Urothelium cell line (cell line): ENCODE data around the gene BMP7.
A peak's percentile ranks its signal among the peaks of the same experiment; 100 is the strongest.
"Not testable (repeated sequence)": the region's sequence is repeated elsewhere in the genome, so short reads cannot be mapped to it uniquely, and the experiment has no call there.

Experiments
- DNase-seq: peaks from one replicate; pipeline ENCODE4 v3.0.0; 2011; ENCODE audit warnings: low spot score, mixed read lengths
- FAIRE-seq: peaks from 2 replicates; lab custom pipeline; 2011; peaks lifted over from hg19 to GRCh38; lab: Jason Lieb, UNC

BMP7 gene

DNA sequence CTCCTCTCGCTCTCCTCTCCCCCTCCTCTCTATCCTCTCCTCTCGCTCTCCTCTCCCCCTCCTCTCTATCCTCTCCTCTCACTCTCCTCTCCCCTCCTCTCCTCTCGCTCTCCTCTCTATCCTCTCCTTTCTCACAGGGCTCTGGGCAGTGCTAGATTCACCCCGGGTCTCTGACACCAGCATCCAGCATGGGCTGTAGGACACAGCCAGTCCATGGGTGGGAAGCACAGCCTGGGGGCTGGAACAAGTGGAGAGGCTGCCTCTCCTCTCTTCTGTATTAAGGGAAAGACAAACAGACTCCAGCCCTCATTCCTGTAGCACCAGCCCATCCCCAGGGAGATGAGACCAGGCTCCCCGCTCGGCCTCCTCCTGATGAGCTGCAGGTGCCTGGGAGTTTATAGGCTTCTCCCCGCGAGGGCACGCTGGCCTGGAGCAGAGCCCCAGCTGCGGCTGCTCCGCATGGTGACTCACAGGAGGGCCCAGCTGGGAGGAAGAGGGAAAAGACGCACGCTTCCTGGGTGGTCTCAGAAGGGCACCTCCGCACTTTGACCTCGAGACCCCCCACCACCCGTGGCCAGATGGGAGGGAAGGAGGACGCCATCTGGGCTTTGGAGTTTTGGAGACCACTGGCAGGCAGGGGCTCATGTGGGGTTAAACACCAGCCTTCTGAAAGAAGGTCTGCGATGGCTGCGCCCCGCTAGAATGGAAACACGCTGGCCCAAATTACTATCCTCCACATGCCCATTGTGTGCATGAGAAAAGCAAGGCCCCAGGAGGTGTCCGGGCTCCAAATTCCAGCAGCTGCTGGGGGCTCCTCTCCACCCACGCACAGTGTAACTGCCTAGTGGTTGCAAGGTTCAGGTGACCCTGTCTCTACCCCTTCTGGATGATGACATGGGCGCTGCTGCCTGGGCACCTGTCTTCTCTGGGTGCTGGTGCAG, 68.0 kb downstream of the BMP7 start:
- DNase-seq (peak; percentile 96), FAIRE-seq (peak; percentile 95)

DNA sequence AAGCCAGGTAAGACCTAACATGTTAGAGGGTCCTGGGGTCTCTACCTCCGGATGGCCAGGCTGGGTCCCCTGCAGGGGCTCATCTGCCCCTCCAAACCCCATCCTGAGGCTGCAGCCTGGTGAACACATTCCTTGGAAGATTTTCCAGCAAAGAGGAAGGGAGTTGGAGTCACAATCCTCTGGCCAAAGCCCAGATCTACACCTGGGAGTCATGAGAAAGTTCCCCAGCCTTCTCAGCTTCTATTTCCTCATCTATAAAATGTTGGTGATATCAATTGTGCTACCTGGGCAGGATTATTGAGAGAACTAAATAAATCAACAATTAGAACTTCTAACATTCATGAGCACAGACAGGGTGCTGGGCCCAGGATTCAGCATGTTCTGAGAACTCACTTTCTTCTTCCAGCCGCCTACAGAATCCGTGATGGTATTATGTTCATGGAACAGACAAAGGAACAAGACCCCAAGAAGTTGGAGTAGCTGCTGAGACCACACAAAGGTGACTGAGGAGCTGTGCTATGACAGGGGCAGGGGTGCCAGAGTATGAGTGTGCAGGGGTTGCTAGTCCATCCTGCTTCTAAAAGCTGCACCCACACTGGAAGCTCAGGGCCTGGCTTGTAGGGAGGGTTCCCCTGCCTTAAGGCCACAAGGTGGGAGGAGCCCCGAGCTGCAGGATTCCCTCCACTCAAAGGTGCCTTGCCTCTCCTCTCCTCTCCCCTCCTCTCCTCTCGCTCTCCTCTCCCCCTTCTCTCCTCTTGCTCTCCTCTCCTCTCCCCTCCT, 68.9 kb downstream of the BMP7 start:
- DNase-seq, result peak; percentile 38
- FAIRE-seq, result no peak

DNA sequence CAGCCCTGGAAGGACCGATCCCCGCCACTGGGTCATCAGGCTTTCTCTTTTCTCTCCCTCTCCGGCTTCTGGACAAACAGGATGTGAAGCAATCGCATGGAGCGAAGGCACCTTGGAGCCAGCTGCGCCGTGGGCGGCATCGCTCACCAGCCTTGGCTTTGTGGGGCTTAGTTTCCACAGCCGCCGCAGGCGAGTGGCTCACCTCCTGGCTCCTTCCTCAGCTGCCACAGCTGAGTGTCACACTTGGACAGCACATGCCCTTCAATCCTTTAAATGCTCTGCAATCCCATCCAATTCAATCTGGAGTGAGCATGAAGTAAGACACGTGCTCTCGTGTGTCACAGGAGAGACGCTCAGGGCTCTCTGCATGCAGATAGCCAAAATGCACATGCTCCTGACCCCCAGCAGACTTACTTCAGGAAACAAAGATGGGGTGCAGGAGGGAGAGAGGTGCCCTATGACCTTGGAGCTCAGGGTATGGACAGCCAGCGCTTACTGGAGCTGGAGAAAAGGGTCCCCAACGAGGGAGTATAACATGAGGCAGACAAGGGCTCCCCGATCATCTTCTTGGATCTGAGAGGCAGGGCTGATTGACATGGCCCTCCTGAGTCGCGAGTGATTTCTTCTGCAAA, 70.9 kb downstream of the BMP7 start:
- FAIRE-seq (peak; percentile 88), DNase-seq (peak; percentile 70)

DNA sequence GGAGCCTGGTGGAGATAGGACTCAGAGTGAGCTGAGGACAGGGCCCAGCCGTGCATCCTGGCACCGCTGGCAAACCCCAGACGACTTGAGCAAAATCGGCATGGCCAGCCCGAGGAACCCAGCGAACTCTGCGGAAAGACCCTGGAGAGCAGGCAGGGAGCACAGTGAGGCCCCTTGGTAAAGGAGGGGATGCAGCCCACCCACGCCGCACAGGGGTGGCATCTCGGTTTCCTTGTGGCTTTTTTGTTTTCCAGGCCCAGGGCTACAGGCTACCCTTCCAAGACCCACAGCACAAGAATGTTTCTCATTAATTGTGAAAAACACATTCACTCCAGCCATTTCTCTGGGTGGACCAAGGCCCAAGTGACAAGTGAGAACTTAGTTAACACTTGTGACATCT, 71.4 kb downstream of the BMP7 start:
- no peak for DNase-seq
- no peak for FAIRE-seq

DNA sequence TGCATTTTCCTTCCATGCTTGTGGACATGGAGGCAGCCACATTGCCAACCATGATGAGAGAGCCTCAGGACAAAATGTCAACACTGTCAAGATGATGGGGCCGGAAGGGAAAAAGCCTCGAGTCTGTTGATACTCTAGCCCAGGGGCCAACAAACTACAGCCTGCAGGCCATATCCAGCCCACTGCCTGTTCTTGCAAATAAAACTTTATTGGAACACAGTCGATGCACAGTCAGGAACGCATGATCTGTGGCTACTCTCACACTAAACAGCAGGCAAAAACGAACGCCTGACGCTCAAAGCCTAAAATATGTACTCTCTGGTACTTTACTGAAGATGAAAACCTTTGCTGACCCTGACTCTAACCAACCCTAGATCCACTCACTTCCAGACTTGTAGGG, 72.3 kb downstream of the BMP7 start:
- DNase-seq, result no peak
- no peak for FAIRE-seq

DNA sequence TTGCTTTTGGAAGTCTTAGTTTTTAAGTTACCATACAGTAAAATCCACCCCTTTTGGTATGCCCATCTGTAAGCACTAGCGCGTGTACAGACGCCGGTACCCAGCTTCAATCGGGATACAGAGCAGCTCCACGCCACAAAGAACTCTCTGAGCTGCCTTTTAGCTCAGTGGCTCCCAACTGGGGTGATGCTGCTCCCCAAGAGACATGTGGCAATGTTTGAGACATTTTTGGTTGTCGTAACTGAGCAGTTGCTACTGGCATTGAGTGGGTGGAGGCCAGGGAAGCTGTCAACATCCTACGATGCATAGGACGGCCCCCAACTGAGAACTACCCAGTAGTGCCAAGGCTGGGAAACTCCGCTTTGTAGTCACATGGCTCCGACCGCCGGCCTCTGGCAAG, 73.3 kb downstream of the BMP7 start:
- FAIRE-seq (peak; percentile 9), DNase-seq (no peak)

DNA sequence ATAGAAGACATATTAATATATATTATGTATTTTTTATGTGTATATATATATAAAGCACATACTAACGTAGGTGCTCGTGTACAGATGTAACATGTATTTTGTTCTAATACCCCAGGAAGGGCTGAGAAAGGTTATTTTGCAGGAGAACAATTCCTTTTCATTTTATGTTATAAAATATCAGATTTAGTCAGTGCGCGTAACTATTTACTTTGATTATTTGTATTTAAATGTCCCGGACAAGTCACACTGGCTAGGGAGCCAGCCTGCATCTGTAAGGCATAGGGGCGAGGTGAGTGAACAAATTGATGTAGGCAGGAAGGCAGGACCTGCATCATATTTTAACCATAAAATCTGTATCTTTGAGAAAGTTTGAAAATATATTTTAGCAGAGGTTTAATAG, 74.1 kb downstream of the BMP7 start:
- FAIRE-seq, result peak; percentile 5
- no peak for DNase-seq

DNA sequence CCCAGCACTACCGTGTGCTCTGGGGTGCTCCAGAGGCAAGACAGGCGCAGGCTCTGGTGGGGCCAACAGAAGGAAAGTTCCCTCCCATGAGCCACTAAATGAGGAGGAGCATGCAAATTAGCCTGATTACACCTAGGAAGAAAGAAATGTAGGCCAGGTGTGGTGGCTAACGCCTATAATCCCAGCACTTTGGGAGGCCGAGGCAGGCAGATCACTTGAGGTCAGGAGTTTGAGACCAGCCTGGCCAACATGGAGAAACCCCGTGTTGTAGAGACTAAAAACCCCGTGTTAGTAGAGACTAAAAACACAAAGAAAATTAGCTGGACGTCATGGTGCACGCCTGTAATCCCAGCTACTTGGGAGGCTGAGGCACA, 75.2 kb downstream of the BMP7 start:
- DNase-seq, FAIRE-seq: not testable (repeated sequence)

DNA sequence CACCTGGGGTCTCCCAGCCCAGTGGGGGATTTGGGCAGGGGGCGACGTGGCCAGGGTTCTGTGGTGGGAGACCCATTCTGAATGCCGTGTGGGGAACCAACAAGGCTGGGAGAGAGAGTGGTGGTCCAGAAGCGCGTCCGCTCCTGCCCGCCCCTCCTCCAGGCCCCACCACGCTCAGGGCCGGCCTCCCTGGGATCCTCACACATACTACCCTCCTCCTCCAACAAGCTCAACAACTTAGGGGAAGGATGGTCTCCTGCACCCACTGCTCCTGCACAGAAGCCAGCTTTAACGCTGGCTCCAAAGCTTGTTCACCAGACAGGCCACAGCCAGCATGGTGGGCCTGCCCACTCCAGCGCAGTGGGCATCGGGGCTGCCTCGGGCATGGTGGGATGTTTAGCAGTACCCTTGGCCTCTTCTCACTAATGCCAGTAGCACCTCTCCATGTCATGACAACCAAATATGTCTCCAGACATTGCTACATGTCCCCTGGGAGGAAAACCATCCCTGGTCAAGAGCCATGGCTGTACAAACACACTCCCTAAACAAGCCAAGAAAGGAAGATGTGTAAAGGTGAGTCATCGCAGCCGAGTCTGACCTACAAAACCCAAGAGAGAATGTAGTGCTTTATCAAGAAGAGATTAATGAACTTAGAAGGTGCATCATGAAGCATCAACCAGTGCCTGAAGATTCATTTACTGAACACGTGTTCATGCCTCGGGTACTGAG, 75.7 kb downstream of the BMP7 start:
- FAIRE-seq (peak; percentile 89), DNase-seq (peak; percentile 82)

DNA sequence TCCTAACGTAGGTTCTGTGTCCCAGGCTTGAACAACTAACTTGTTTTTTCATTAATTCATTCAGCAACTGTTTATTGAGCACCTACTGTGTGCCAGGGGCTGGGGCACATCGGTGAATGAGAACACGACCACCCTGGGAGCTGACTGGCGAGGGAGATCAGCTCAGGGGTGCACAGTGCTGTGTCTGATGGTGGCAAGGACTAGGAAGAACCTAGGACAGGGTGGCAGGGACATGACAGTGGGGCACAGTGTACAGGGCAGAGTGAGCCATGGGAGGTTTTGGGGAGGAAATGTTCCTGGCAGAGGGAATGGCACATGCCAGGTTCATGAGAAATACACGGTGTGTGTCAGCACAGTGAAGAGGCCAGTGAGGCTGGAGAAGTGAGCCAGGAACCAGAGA, 76.7 kb downstream of the BMP7 start:
- FAIRE-seq (no peak), DNase-seq (no peak)

DNA sequence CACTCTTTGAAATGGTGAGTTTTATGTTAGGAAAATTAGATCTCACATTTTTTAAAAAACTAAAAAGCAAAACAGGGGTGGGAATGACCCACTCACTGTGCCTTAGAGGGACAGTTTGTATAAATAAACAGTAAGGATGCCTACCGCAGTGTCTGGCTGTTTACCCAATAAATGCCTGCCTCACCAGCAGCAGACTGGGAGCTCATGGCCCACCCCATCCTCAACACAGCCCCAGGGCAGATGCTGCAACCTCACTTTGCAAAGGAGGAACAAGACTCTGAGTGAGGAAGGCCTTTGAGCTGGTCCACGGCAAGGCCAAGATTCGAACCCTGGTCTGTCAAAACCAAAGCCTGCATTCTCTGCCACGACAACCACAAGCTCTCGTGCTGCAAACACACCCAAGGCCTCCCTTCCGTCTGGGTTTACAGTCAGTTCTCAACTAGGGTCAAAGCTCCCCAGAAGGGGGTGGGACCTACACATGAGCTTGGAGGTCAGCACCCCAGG, 77.8 kb downstream of the BMP7 start:
- FAIRE-seq (no peak), DNase-seq (no peak)

DNA sequence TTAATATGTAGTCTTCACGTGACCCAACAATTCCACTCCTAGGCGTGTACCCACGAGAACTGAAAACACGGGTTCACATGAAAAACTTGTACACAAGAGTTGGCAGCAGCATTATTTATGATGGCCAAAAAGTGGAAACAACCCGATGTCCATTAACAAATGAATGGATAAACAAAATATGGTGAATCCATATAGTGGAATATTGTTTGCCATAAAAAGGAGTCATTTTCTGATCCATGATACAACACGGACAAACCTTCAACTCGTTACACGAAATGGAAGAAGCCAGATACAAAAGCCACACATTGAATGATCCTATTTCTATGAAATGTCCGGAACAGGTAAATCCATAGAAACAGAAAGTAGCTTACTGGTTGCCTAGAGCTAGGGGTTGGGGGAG, 78.4 kb downstream of the BMP7 start:
- no peak for DNase-seq
- FAIRE-seq, result peak; percentile 50

DNA sequence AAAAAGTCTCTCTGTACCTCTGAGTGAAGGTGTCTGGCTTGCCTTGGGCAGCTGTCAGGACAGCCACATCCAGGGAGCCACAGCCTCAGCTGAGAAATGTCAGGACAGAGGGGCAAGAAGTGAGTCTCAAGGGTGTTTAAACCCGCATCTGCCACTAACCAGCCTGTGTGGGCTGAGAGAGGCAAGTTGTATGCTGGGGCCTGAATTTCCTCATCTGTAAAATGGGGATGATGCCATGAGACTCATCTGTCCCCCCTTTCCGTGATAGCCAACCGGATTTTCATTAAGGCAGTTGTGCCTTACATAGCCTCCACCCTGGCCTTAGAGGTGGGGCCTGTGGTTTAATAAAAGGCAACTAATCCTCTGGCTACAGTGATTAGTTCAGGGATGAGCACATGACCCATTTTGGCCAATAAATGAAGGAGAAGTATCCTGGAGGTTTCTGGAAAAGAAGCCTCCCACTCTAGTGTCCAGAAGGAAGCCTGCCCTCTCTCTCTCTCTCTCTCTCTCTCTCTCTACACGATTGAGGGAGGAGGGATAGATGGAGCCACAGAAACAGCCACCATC, 79.3 kb downstream of the BMP7 start:
- DNase-seq (no peak), FAIRE-seq (no peak)

DNA sequence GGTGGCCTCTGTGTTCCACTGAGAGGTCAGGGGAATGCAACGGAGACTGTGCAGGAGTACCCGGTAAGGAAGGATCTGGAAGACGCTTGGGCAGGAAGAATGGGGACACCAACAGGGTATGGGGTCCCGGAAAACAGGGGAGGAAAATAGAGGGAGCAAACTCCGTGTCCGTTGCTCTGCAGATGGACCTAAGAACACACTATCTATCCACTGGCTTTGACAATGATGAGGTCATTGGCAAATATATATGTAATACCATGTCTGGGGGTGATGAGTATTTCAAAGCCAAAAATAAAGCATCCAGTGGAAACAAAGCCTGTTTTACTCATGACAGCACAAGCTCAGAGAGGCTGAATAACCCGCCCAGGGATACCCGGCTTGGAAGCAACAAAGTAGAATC, 80.2 kb downstream of the BMP7 start:
- FAIRE-seq, result no peak
- no peak for DNase-seq

DNA sequence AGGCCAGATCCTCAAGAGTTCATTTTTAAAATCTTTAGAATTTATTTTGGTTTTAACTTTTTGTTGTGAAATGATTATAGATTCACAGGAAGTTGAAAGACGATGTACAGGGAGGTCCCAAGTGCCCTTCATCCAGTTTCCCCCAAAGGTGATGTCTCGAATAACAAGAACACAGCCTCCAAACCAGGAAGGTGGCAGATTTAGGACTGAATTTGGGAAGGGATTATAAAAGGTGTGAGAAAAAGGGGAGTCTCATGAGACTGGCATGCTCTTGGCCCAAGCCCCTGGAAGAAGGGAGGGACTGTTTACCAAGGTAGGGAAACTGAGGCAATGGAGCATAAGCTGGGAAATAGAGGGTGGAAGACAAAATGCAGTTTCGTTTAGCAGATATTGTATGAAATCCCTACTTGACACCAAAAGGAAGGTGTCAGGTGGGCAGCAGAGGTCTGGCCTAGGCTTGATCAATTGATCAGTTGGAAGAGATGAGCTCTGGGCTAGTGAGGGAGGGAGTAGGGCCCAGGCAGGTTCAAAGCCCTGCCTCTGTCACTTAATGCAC, 81.2 kb downstream of the BMP7 start:
- FAIRE-seq (peak; percentile 23), DNase-seq (no peak)

DNA sequence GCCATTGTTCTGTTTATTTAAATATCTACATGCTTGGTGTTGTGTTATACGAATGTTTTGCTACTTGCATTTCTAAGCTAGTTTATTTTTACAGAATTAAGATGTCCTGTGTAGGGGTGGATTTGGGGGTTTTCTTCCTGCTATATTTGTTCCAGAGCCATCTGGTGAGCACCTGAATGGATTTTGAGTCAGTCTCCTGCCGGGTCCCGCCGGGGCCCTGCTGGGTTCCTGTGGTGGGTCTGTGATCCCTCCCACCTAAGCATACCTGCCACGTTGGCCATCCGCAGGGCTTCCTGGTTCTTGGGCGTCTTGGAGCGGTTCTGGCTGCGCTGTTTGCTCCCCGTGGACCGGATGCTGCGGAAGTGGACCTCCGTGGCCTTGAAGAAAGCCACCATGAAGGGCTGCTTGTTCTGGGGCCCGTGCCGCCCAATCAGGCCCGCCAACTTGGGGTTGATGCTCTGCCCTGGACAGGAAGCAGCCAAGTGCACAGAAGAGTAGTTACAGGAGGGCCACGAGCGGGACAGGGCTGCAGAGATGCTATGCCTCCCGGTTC, 82.9 kb downstream of the BMP7 start:
- FAIRE-seq (no peak), DNase-seq (no peak)

DNA sequence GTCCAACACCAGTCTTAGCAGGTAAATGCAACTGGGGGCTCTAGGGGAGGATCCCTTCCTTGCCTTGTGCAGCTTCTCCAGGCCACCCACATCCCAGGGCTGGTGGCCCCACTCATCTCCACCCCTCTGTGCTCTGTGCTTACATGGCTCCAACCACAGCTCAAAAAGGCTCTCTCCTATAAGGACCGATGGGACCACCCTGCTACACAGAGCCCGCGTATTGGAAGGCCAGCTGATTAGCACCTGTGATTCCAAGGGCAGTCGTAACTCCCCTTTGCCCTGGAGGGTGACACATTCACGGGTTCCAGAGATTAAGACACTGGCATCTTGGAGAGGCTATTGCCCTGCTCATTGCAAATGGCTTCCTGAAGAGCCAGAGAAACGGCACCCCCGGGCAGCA, 84.8 kb downstream of the BMP7 start:
- no peak for DNase-seq
- FAIRE-seq, result peak; percentile 46

DNA sequence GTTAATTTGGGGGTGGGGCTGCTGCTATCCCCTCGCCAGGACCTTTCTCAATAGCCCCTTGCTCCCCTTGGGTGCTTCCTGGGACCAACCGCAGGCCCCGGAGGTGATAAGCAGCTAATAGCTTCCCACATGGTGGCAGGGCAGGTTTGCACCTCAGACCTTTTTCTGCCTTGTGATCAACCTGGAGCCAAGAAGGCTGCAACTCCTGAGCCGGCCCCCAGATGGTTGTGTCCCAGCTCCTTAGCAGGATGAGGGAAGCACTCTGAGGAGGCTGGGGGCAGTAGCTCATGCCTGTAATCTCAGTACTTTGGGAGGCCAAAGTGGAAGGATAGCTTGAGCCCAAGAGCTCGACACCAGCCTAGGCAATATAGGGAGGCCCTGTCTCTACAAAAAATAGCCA, 85.5 kb downstream of the BMP7 start:
- DNase-seq, result no peak
- FAIRE-seq, result no peak

DNA sequence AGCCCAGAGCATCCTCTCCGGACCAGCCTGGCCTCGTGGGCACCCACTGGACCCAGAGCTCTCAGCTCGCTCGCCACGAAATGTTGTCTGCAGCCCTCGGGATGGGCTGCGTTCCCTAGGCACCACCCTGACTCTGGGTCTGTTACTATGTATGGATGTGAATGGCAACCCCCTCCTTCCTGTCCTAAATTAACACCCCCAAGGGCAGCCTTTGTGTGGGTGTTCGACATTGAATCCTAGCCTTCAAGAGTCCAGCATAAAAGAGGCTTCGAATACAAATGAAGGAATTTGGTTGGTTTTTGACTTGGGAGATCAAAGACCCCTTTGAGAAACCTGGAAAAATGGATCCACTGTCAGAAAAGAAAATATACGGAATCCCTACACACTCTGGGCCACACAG, 86.1 kb downstream of the BMP7 start:
- FAIRE-seq (no peak), DNase-seq (no peak)

DNA sequence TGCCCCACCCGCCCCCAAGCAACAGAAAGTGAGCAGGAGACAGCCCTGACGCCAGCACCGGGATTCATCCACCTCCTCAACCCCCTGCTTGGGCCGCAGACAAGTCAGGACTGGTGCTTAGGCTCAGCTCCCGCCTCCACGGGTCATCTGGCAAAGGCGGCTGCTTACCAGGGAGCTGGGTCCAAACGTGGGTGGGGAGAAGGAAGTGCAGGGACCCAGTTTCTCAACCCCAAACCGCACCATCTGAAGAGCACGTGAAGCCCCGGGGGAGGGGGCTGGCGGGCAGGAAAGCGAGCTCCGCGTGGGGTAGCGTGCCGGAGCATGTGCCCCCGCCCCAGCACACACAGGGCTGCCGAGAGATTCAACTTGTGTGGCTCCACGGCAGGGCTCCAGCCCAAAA, 87.2 kb downstream of the BMP7 start:
- FAIRE-seq (no peak), DNase-seq (no peak)
